Neural progenitor cell (in vitro differentiated cells): ENCODE data around the gene PSMD6. TPM values are rescaled to one million over a fixed set of nuclear protein-coding genes. Genes with fewer than 3 reads are reported as not detected.

Experiments used
- DNase-seq: peaks from one replicate; pipeline ENCODE4 v3.0.0-alpha.2; 2016; ENCODE audit warnings: low spot score
- H2AFZ ChIP-seq: fragments of 200-600 bp; sonication (generic); replicated peaks from 2 replicates; pipeline ENCODE4 v1.6.1; 2016; ENCODE audit warnings: antibody characterized with exemption
- H3F3A ChIP-seq: fragments of 200-600 bp; sonication (generic); 2 replicates; pipeline ENCODE4 v1.6.1; 2016; ENCODE audit warnings: antibody characterized with exemption, low read depth
- H3K27ac ChIP-seq: fragments of 200-600 bp; sonication (generic); 2 replicates; pipeline ENCODE4 v1.5.1; 2016; ENCODE audit warnings: mild to moderate bottlenecking
- H3K27me3 ChIP-seq: fragments of 200-600 bp; sonication (generic); 2 replicates; pipeline ENCODE4 v1.6.1; 2016; ENCODE audit warnings: mild to moderate bottlenecking, moderate library complexity
- H3K36me3 ChIP-seq: fragments of 200-600 bp; sonication (generic); 2 replicates; pipeline ENCODE4 v1.5.1; 2016
- H3K4me1 ChIP-seq: fragments of 200-600 bp; sonication (generic); 2 replicates; pipeline ENCODE4 v1.6.1; 2016; ENCODE audit warnings: mixed run types
- H3K4me2 ChIP-seq: fragments of 200-600 bp; sonication (generic); 2 replicates; pipeline ENCODE4 v1.6.1; 2016
- H3K4me3 ChIP-seq: fragments of 200-600 bp; sonication (generic); 2 replicates; pipeline ENCODE4 v1.5.1; 2016
- H3K79me2 ChIP-seq: fragments of 200-600 bp; sonication (generic); 2 replicates; pipeline ENCODE4 v1.6.1; 2016; ENCODE audit warnings: low read depth
- H3K9ac ChIP-seq: fragments of 200-600 bp; sonication (generic); 2 replicates; pipeline ENCODE4 v1.6.1; 2016
- H3K9me3 ChIP-seq: fragments of 200-600 bp; sonication (generic); 2 replicates; pipeline ENCODE4 v1.5.1; 2016; ENCODE audit warnings: low read depth
- H4K20me1 ChIP-seq: fragments of 200-600 bp; sonication (generic); 2 replicates; pipeline ENCODE4 v1.6.1; 2016; ENCODE audit warnings: low read depth
- H3K27ac Mint-ChIP-seq: 3 replicates; pipeline ENCODE4 v1.8.0; 2021; ENCODE audit warnings: mixed read lengths
- H3K27me3 Mint-ChIP-seq: 2 replicates; pipeline ENCODE4 v1.8.0; 2022; ENCODE audit warnings: low read depth, mild to moderate bottlenecking, inconsistent platforms, moderate library complexity, mixed read lengths; ENCODE audit not compliant: insufficient read depth
- H3K36me3 Mint-ChIP-seq: 3 replicates; pipeline ENCODE4 v1.8.0; 2021; ENCODE audit warnings: mixed read lengths
- H3K4me1 Mint-ChIP-seq: 3 replicates; pipeline ENCODE4 v1.8.0; 2021; ENCODE audit warnings: mixed read lengths
- H3K4me3 Mint-ChIP-seq: 3 replicates; pipeline ENCODE4 v1.8.0; 2021; ENCODE audit warnings: mild to moderate bottlenecking, moderate library complexity, mixed read lengths
- H3K9me3 Mint-ChIP-seq: 3 replicates; pipeline ENCODE4 v1.8.0; 2020; ENCODE audit warnings: mixed read lengths
- EZH2 ChIP-seq: fragments of 200-600 bp; sonication (generic); IDR thresholded peaks from 2 replicates; pipeline ENCODE4 v1.6.1; 2017; ENCODE audit warnings: antibody characterized with exemption, mild to moderate bottlenecking, moderate library complexity
- EZH2phosphoT487 ChIP-seq: fragments of 200-600 bp; sonication (generic); IDR thresholded peaks from 2 replicates; pipeline ENCODE4 v1.6.1; 2017; ENCODE audit warnings: antibody characterized with exemption
- total RNA-seq: library from RNA; depleted of rRNA; stranded (reverse); fragments of >200 nt; gene quantifications from 2 replicates; pipeline ENCODE4 v1.2.3, GENCODE V29; 2015; ENCODE audit warnings: low replicate concordance
- TF ChIP-seq, protein P1 (sequence below): fragments of 200-600 bp; sonication (generic); IDR thresholded peaks from 2 replicates; pipeline ENCODE4 v1.5.1; 2017; ENCODE audit warnings: antibody characterized with exemption, mild to moderate bottlenecking

The PSMD6 gene
- total RNA-seq: 103 and 141 TPM in 2 replicates

DNA sequence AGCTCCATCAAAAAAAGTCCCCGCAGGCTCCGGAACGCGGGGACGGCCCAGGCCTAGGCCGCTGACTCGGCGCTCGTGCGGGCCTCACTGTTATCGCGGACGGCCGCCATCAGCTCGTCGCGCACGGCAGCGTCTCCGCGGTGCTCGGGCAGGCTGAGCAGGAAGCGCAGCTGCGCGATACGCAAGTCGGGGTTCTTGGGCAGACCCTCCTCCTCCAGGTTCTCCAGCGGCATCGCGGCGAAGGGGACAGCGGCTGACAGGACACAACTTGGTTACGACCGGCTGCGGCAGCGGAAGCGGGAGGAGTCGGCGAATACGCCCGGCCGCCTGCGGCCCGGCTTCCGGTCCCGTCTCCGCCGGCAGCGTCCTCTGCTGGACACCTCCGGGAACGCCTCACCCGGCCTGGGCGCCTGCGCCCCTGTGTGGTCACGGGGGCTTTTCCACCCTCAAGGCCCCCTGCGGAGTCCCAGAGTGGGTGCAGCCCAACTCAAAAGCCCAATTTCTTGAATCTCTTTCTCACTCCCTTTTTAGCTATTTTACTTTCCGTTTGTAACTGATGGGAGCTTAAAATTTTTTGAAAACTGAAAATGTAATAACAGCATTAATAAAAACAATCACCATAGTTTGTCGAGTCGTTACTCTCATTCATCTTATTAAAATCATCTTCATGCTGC is at the start of gene PSMD6:
Gene PSMD6, minus strand, starts transcription at position 308 of the 674 bp plus-strand sequence. Its CDS starts 75 bp downstream, at position 233.
- DNase-seq: peak; percentile 93
- Histone ChIP-seq H4K20me1 (peaks cover 13% of the 10 kb centered on the region), H3K27ac (peak within 1 kb of the TSS; percentile 32), H3K4me2 (peak within 1 kb of the TSS; percentile 97), H3F3A (peaks cover 11% of the 10 kb centered on the region), H3K9ac (peak within 1 kb of the TSS; percentile 95), H2AFZ (peak within 1 kb of the TSS; percentile 74), H3K36me3 (peaks cover 9% of the 10 kb centered on the region), H3K9me3 (no peaks in the 10 kb centered on the region), H3K4me3 (peak within 1 kb of the TSS; percentile 91), H3K27me3 (no peaks in the 10 kb centered on the region), H3K79me2 (peaks cover 31% of the 10 kb centered on the region), H3K4me1 (peaks cover 14% of the 10 kb centered on the region)
- Mint-ChIP-seq H3K27ac (no peak within 1 kb of the TSS), H3K4me1 (peaks cover 22% of the 10 kb centered on the region), H3K36me3 (peaks cover 3% of the 10 kb centered on the region), H3K9me3 (no peaks in the 10 kb centered on the region), H3K4me3 (peak within 1 kb of the TSS; percentile 91), H3K27me3 (no peaks in the 10 kb centered on the region)
- TF ChIP-seq EZH2 (peak; percentile 41), EZH2phosphoT487 (no peak)
- TF ChIP-seq, protein P1, sequence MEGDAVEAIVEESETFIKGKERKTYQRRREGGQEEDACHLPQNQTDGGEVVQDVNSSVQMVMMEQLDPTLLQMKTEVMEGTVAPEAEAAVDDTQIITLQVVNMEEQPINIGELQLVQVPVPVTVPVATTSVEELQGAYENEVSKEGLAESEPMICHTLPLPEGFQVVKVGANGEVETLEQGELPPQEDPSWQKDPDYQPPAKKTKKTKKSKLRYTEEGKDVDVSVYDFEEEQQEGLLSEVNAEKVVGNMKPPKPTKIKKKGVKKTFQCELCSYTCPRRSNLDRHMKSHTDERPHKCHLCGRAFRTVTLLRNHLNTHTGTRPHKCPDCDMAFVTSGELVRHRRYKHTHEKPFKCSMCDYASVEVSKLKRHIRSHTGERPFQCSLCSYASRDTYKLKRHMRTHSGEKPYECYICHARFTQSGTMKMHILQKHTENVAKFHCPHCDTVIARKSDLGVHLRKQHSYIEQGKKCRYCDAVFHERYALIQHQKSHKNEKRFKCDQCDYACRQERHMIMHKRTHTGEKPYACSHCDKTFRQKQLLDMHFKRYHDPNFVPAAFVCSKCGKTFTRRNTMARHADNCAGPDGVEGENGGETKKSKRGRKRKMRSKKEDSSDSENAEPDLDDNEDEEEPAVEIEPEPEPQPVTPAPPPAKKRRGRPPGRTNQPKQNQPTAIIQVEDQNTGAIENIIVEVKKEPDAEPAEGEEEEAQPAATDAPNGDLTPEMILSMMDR: peak; percentile 99

DNA sequence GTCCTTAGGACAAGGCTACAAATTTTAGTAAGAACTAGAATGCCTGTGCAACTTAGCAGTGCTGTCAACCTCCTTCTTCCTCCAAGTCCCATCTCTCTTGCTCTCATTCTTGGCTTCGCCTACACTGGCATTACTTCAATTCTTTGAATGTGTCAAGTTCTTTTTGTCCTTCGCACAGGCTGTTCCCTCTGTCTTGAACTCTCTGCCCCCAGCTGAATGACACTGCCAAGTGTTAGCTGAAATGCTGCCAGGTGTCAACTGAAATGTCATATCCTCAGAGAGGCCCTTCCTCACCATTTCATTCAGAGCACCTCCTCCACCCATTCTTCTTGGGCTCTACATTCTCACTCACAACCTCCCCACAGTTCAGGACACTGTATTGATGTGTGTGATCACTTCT is 48.8 kb upstream of the PSMD6 start:
- Histone ChIP-seq H3K4me3 (no peak overlapping the region), H3K9me3 (no peaks in the 10 kb centered on the region), H3K36me3 (no peaks in the 10 kb centered on the region), H3K79me2 (no peaks in the 10 kb centered on the region), H2AFZ (no peak overlapping the region), H3K27ac (no peak overlapping the region), H4K20me1 (no peaks in the 10 kb centered on the region), H3F3A (no peaks in the 10 kb centered on the region), H3K4me2 (no peak overlapping the region), H3K27me3 (no peaks in the 10 kb centered on the region), H3K4me1 (no peaks in the 10 kb centered on the region), H3K9ac (no peak overlapping the region)
- no peak for TF ChIP-seq EZH2phosphoT487
- TF ChIP-seq, protein P1: no peak
- no peak for TF ChIP-seq EZH2
- no peaks in the 10 kb centered on the region for H3K36me3 Mint-ChIP-seq
- H3K27me3 Mint-ChIP-seq: no peaks in the 10 kb centered on the region
- no peak overlapping the region for H3K4me3 Mint-ChIP-seq
- no peak for DNase-seq
- H3K9me3 Mint-ChIP-seq: peaks cover 4% of the 10 kb centered on the region
- peaks cover 4% of the 10 kb centered on the region for H3K4me1 Mint-ChIP-seq
- H3K27ac Mint-ChIP-seq: no peak overlapping the region

DNA sequence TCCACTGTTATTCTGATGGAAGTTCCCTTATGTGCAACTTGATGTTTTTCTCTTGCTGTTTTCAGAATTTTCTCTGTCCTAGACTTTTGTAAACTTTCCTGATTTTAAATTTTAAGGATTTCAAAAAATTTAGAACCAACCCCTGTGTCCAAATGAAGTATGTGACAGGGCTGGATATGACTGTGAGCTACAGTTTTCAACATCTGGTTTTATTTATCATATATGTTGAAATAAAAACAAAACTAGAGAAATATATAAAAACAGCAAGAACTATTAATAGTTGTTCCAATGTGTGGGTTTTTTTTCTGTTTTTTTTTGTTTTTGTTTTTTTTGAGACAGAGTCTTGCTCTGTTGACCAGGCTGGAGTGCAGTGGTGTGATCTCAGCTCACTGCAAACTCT is 47.4 kb upstream of the PSMD6 start:
- Histone ChIP-seq H4K20me1 (no peaks in the 10 kb centered on the region), H3K9ac (no peak overlapping the region), H3K27ac (no peak overlapping the region), H3K4me3 (no peak overlapping the region), H3K36me3 (no peaks in the 10 kb centered on the region), H3K9me3 (no peaks in the 10 kb centered on the region), H3K79me2 (no peaks in the 10 kb centered on the region), H3F3A (no peaks in the 10 kb centered on the region), H3K4me1 (no peaks in the 10 kb centered on the region), H3K27me3 (no peaks in the 10 kb centered on the region), H3K4me2 (no peak overlapping the region), H2AFZ (no peak overlapping the region)
- H3K9me3 Mint-ChIP-seq: peaks cover 4% of the 10 kb centered on the region
- peaks cover 4% of the 10 kb centered on the region for H3K4me1 Mint-ChIP-seq
- H3K27me3 Mint-ChIP-seq: no peaks in the 10 kb centered on the region
- DNase-seq: no peak
- no peaks in the 10 kb centered on the region for H3K36me3 Mint-ChIP-seq
- H3K27ac Mint-ChIP-seq: no peak overlapping the region
- TF ChIP-seq, protein P1: no peak
- TF ChIP-seq EZH2phosphoT487 (no peak), EZH2 (no peak)
- H3K4me3 Mint-ChIP-seq: no peak overlapping the region
